HepG2 (cell line): Measurements from ENCODE around the gene CCDC201. TPM values are rescaled to one million over a fixed set of nuclear protein-coding genes. Genes with fewer than 3 reads are reported as not detected.

Experiments used
- ATF2 ChIP-seq: sonication (generic); formaldehyde crosslinking; IDR thresholded peaks from 2 replicates; pipeline ENCODE4 v1.4.0; 2020; ENCODE audit warnings: missing genetic modification reagents
- ATF7-NPFF ChIP-seq: sonication (generic); formaldehyde crosslinking; IDR thresholded peaks from 2 replicates; pipeline ENCODE4 v1.8.1; 2023; ENCODE audit warnings: mild to moderate bottlenecking, low read depth, missing genetic modification reagents, moderate library complexity
- CCAR2 ChIP-seq: fragments of 200-400 bp; formaldehyde crosslinking; optimal IDR thresholded peaks from 2 replicates; pipeline ENCODE3; 2018; ENCODE audit warnings: low read depth, mild to moderate bottlenecking, low read length, moderate library complexity
- GPN1 ChIP-seq: sonication (generic); formaldehyde crosslinking; IDR thresholded peaks from 2 replicates; pipeline ENCODE4 v1.5.1; 2020; ENCODE audit warnings: missing genetic modification reagents, borderline replicate concordance
- GTF2F1 ChIP-seq: fragments of 150-350 bp; IDR thresholded peaks from 2 replicates; pipeline ENCODE4 v1.6.1; 2014; ENCODE audit warnings: low read length
- HNRNPH1 ChIP-seq: fragments of 200-400 bp; formaldehyde crosslinking; optimal IDR thresholded peaks from 2 replicates; pipeline ENCODE3; 2017; ENCODE audit warnings: mild to moderate bottlenecking, low read depth, low read length
- KDM5B ChIP-seq: sonication (generic); formaldehyde crosslinking; IDR thresholded peaks from 2 replicates; pipeline ENCODE4 v1.4.0; 2020; ENCODE audit warnings: missing genetic modification reagents, mild to moderate bottlenecking, borderline replicate concordance
- KDM6A ChIP-seq: IDR thresholded peaks from 2 replicates; pipeline ENCODE4 v1.6.1; 2016; ENCODE audit warnings: low read depth
- MAF1 ChIP-seq: sonication (generic); formaldehyde crosslinking; IDR thresholded peaks from 2 replicates; pipeline ENCODE4 v1.5.0; 2020; ENCODE audit warnings: missing genetic modification reagents, borderline replicate concordance
- NKX3-1 ChIP-seq: sonication (generic); formaldehyde crosslinking; IDR thresholded peaks from 2 replicates; pipeline ENCODE4 v1.5.0; 2020; ENCODE audit warnings: missing genetic modification reagents
- PCBP1 ChIP-seq: fragments of 200-400 bp; formaldehyde crosslinking; IDR thresholded peaks from 2 replicates; pipeline ENCODE4 v1.6.1; 2017; ENCODE audit warnings: mild to moderate bottlenecking, low read depth, low read length, borderline replicate concordance
- RBAK ChIP-seq: sonication (generic); formaldehyde crosslinking; IDR thresholded peaks from 2 replicates; pipeline ENCODE4 v1.5.1; 2020; ENCODE audit warnings: mild to moderate bottlenecking, missing genetic modification reagents
- RXRA ChIP-seq: sonication (generic); formaldehyde crosslinking; IDR thresholded peaks from 2 replicates; pipeline ENCODE4 v1.5.1; 2020; ENCODE audit warnings: missing genetic modification reagents
- SMAD1 ChIP-seq: sonication (generic); formaldehyde crosslinking; IDR thresholded peaks from 2 replicates; pipeline ENCODE4 v1.4.0; 2020; ENCODE audit warnings: missing genetic modification reagents, low read depth, mild to moderate bottlenecking, borderline replicate concordance
- SNAI1 ChIP-seq: sonication (generic); formaldehyde crosslinking; IDR thresholded peaks from 2 replicates; pipeline ENCODE4 v1.5.0; 2020; ENCODE audit warnings: mild to moderate bottlenecking, missing genetic modification reagents, borderline replicate concordance
- SRSF1 ChIP-seq: fragments of 200-400 bp; formaldehyde crosslinking; optimal IDR thresholded peaks from 2 replicates; pipeline ENCODE3; 2017; ENCODE audit warnings: mild to moderate bottlenecking, low read depth, low read length, moderate library complexity
- ZBTB33 ChIP-seq: sonication (generic); formaldehyde crosslinking; IDR thresholded peaks from 2 replicates; pipeline ENCODE4 v1.4.0; 2020; ENCODE audit warnings: missing genetic modification reagents
- ZKSCAN1 ChIP-seq: fragments of 150-350 bp; IDR thresholded peaks from 2 replicates; pipeline ENCODE4 v1.6.1; 2014; ENCODE audit warnings: low read length
- ZNF3 ChIP-seq: IDR thresholded peaks from 2 replicates; pipeline ENCODE4 v1.7.0; 2017; ENCODE audit warnings: inconsistent platforms
- ZNF383 ChIP-seq: sonication (generic); formaldehyde crosslinking; IDR thresholded peaks from 2 replicates; pipeline ENCODE4 v1.4.0; 2020; ENCODE audit warnings: missing genetic modification reagents, mild to moderate bottlenecking, borderline replicate concordance
- ZNF451 ChIP-seq: sonication (generic); formaldehyde crosslinking; IDR thresholded peaks from 2 replicates; pipeline ENCODE4 v1.5.0; 2020; ENCODE audit warnings: mild to moderate bottlenecking, missing genetic modification reagents
- ZNF558 ChIP-seq: sonication (generic); formaldehyde crosslinking; IDR thresholded peaks from 2 replicates; pipeline ENCODE4 v1.9.0; 2022; ENCODE audit warnings: mild to moderate bottlenecking, missing genetic modification reagents, borderline replicate concordance
- ZNF720 ChIP-seq: sonication (generic); formaldehyde crosslinking; IDR thresholded peaks from 2 replicates; pipeline ENCODE4 v1.4.0; 2020; ENCODE audit warnings: missing genetic modification reagents
- ZNF724P ChIP-seq: sonication (generic); formaldehyde crosslinking; IDR thresholded peaks from 2 replicates; pipeline ENCODE4 v1.8.0; 2022; ENCODE audit warnings: missing genetic modification reagents, borderline replicate concordance
- ZNF768 ChIP-seq: sonication (generic); formaldehyde crosslinking; IDR thresholded peaks from 2 replicates; pipeline ENCODE4 v1.4.0; 2020; ENCODE audit warnings: missing genetic modification reagents
- ZNF891 ChIP-seq: sonication (generic); formaldehyde crosslinking; IDR thresholded peaks from 2 replicates; pipeline ENCODE4 v1.5.0; 2020; ENCODE audit warnings: mild to moderate bottlenecking, missing genetic modification reagents
- polyA plus RNA-seq, 8 experiments: library from polyadenylated mRNA; depleted of rRNA in 3 of 8; stranded (reverse) in 7 of 8; unstranded in 1 of 8; fragments of >200 nt; fragmentation: Illumina TruSeq in 4 of 8; extraction: Trizol in 4 of 8; gene quantifications; 2 replicates each; pipeline versions ENCODE4 v1.2.1 to v1.2.3, GENCODE V29; 2011 to 2016; ENCODE audit warnings: low read depth in 4 of 8, missing spikeins in 1 of 8, mixed read lengths in 1 of 8; ENCODE audit not compliant: insufficient read depth in 1 of 8
- total RNA-seq, 5 experiments: library from RNA; depleted of rRNA; stranded (reverse); fragments of >200 nt; fragmentation: Illumina TruSeq; extraction: Trizol; gene quantifications; 2 replicates each; pipeline ENCODE4 v1.2.3, GENCODE V29; 2016; ENCODE audit warnings: low read depth in 1 of 5

CCDC201 gene
- total and polyA plus RNA-seq, 2 of the 13 experiments (the other 11 are each of a cell fraction or from before 2014, with no cell fraction given), result 0.92 TPM; not detected in 1

- TF ChIP-seq SNAI1 (CRISPR knock-in tag), result no peak; the same call in 1 of the 2 replicates
- TF ChIP-seq ZNF724P (CRISPR knock-in tag), result no peak; the same call in none of the 2 replicates
- TF ChIP-seq ZNF891, result peak; percentile 99
- TF ChIP-seq ZNF383 (CRISPR knock-in tag), result peak; percentile 77; the same call in 1 of the 2 replicates
- TF ChIP-seq NKX3-1 (CRISPR knock-in tag), result peak; percentile 54; the same call in 1 of the 2 replicates
- TF ChIP-seq SMAD1 (CRISPR knock-in tag), result peak; percentile 84
- peak; percentile 71; the same call in 1 of the 2 replicates for TF ChIP-seq GTF2F1
- TF ChIP-seq RXRA (CRISPR knock-in tag), result peak; percentile 74
- TF ChIP-seq GPN1, result no peak
- TF ChIP-seq ZKSCAN1, result no peak
- no peak for TF ChIP-seq RBAK (CRISPR knock-in tag)
- no peak for TF ChIP-seq SRSF1
- TF ChIP-seq ZNF3, result no peak
- TF ChIP-seq CCAR2, result no peak
- TF ChIP-seq ZNF558, result peak; percentile 91; the same call in 1 of the 2 replicates
- peak; percentile 96; the same call in 1 of the 2 replicates for TF ChIP-seq ATF7-NPFF (CRISPR knock-in tag)
- TF ChIP-seq ZNF720 (CRISPR knock-in tag), result no peak
- no peak for TF ChIP-seq ZNF768 (CRISPR knock-in tag)
- peak; percentile 65; the same call in 1 of the 2 replicates for TF ChIP-seq ATF2 (CRISPR knock-in tag)
- TF ChIP-seq PCBP1, result no peak
- TF ChIP-seq ZNF451 (CRISPR knock-in tag), result peak; percentile 88
- peak; percentile 91 for TF ChIP-seq KDM5B (CRISPR knock-in tag)
- peak; percentile 46; the same call in 1 of the 2 replicates for TF ChIP-seq ZBTB33 (CRISPR knock-in tag)
- peak; percentile 50; the same call in 1 of the 2 replicates for TF ChIP-seq MAF1 (CRISPR knock-in tag)
- TF ChIP-seq HNRNPH1, result no peak
- peak; percentile 7; the same call in 1 of the 2 replicates for TF ChIP-seq KDM6A
These were observed 15.5 kb upstream of the CCDC201 start, which contains the start of gene IGFBP1 (continued) for GRCh38 chr7:45888185-45888992.
